GM21367 (cell line): ENCODE measurements around the gene TMEM74B.

Source experiments
- ATAC-seq: cut with Tn5 transposase; IDR thresholded peaks from one replicate; pipeline ENCODE4 v1.9.1; 2021; ENCODE audit not compliant: unreplicated experiment

TMEM74B gene

GRCh38 chr20:1205802-1206201 lies 21.0 kb upstream of the TMEM74B start:
- no peak for ATAC-seq

- ATAC-seq, result no peak
Measured at GRCh38 chr20:1204576-1204975, 19.8 kb upstream of the TMEM74B start.

DNA sequence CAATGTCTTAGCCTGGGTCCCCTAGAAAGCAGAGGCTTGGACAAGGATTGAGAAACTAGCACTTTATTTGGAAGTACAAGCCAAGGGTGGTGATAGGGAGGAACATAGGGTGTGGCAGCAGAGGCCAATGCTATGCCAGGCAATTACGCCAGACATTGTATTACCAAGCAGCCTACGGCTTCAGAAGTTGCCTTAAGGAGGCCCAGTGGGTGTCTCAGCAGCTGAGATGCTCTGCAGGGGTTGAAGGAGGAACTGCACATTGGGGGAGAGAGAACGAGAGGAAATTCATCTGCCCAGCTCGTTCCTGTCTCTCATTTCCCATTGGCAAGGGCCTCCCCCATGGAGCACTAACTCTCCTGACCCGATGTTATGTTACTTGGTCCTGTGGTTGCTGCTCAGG lies 19.3 kb upstream of the TMEM74B start:
- ATAC-seq, result no peak

DNA sequence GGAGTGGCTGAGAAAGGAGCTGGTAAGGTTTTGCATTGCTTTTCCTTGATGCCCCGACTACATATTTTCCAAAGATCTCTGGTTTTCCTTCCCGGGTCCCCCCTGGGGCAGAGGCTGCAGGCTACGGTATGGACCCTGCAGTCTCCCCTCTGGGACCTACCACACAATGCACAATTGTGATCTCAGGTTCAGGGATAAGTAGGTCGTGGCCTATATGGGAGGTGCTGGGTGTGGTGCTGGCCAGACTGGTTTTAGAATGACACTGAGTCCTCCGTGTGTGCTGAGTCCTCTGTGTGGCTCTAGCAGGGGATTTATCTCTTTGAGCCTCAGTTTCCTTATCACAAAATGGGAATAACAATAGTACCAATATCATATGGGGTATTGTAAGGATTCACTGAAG lies 18.8 kb upstream of the TMEM74B start:
- no peak for ATAC-seq

DNA sequence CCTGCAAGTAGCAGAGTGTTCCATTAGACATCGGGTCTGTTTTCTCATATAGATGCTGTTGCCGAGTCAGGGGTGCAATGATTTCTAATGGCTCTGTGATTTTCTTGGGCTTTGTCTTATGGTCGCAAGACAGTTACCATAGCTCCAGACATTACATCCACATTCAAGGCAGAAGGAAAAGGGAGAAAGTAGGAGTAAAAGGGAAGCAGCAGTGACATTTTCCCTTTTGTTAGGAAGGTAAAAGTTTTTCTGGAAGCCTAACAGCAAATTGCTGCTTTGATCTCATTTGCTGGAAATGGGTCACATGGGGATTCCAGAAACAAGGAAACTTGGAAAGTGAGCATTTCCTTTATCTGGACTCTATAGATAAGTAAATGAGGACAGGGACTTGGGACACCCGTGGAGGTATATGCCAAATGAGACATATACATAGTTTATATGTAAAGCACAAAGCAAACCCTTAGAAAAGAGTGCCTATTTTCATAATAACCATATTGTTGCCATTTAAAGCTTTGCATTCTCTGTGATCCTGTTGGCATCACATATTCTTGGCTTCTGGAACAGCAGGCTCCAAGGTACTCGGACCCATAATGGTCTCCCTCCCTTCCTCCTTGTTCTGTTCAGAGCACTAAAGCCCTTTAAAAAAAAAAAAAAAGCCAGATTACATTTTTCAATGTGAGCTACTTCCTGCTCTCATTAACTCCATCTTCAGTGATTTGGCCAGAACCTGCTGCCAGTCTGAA lies 18.2 kb upstream of the TMEM74B start, which contains the start of gene C20orf202:
Gene C20orf202 (plus strand): TSS at position 693 of the 743 bp plus-strand sequence. CDS start 132 bp downstream, outside the sequence.
- no peak for ATAC-seq

GRCh38 chr20:1199964-1200363 lies 15.2 kb upstream of the TMEM74B start:
- no peak for ATAC-seq

GRCh38 chr20:1199212-1199873 lies 14.6 kb upstream of the TMEM74B start:
- ATAC-seq, result no peak

DNA sequence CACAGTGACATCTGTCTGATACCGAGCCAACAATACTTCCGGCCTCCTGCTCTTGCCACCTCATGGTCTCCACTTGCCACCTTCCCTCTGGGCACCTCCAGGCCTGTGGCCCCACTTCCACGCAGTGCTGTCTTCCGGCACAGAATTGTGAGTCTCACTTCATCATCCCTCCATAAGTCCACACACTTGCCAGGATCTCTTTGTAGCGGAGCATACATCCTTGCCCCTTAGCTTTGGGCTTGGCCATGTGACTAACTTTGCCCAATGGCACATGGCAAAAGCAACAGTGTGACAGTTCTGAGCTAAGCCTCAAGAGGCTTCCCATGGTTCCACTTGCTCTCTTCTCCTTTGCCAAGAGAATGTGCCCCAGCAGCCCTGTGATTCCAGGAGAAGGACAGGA lies 14.0 kb upstream of the TMEM74B start:
- ATAC-seq, result no peak

GRCh38 chr20:1197801-1198200 lies 13.0 kb upstream of the TMEM74B start:
- ATAC-seq, result no peak

DNA sequence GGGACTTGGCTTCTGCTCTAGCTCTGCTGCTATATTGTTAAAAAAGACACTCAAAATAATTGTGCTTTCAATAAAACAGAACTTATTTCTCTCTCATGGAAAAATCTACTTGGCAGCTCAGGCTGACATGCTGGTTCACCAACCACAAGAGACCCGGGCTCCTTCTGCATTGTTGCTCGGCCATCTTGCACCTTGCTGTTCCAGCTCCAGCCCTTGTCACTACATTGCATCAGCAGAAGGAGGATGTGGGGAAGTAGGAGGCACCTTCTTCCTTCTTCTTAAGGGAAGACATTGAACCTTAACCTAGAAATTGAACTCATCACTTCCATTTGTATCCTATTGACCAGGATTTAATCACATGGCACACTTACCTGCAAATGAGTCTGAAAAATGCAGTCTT lies 11.9 kb upstream of the TMEM74B start:
- ATAC-seq, result no peak

GRCh38 chr20:1195226-1195625 lies 10.4 kb upstream of the TMEM74B start:
- ATAC-seq, result no peak

DNA sequence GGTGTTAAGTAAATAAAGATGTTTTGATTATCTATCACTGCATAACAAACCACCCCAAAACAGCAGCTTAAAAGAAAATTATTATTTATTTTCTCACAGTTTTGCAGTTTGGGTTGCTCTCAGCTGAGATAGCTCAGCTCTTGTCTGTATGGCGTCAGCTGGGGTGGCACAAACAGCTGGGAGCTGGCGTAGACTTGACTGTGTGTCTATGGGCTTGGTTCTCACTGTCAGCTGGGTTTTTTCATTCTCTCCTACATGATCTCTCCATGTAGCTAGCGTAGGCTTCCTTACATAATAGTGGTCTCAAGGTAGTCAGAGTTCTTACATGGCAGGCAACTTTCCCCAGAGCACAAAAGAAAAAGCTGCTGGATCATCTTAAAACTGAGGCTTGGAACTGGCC lies 6.5 kb upstream of the TMEM74B start:
- ATAC-seq, result no peak

DNA sequence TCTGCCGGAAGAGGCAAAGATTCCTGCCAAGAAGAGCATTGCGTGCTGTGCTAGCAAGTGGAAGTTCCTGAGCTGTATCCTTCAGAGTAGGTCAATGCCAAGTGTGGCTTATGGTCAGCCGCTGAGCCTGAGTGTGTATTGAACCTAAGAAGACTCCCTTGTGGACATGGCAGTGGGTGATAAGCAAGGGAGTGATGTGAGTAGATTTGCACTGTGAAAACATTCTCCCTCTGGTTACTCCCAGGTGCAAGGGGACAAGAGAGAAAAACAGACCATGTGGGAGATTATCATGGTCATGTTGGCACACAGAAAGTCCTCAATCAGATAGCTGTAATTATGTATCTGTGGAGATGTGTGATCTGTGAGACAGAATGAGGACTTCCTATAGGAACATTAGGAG lies 6.1 kb upstream of the TMEM74B start:
- ATAC-seq, result no peak

DNA sequence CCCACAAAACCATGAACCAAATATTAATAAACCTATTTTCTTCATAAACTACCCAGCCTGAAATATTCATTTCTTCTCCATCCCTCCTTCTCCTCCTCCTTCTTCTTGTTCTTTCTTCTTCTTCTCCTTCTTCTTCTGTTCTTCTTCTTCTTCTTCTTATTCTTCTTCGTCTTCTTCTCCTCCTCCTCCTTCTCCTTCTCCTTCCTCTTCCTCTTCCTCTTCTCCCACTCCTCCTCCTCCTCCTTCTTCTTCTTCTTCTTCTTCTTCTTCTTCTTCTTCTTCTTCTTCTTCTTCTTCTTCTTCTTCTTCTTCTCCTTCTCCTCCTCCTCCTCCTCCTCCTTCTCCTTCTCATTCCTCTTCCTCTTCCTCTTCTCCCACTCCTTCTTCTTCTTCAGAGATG lies 5.0 kb upstream of the TMEM74B start:
- no peak for ATAC-seq

GRCh38 chr20:1188347-1188746 lies 3.6 kb upstream of the TMEM74B start:
- no peak for ATAC-seq

DNA sequence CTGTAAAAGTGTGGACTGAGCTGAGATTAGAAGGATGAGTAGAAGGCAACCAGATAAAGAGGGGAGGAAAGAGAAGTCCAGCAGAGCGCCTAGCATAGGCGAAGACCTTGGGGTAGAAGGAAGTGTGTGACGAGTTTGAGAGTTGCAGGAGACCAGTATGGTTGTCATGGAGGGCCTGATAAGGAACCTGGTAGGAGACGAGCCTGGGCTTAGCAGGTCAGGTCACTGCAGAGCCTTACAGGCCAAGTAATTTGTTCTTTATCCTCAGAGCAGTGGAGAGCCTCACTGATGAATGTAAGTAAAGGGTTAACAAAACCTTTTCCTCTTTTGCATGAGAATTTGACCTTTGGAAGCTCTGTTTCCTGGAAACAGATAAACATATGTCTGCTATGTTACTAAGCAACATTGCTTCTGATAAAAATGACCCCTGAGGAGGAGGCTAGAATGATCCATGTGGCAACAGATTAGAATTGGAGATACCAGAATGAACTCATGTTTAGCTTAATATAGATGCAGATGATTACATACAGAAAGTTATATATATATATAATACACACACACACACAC lies 2.9 kb upstream of the TMEM74B start:
- ATAC-seq, result no peak

DNA sequence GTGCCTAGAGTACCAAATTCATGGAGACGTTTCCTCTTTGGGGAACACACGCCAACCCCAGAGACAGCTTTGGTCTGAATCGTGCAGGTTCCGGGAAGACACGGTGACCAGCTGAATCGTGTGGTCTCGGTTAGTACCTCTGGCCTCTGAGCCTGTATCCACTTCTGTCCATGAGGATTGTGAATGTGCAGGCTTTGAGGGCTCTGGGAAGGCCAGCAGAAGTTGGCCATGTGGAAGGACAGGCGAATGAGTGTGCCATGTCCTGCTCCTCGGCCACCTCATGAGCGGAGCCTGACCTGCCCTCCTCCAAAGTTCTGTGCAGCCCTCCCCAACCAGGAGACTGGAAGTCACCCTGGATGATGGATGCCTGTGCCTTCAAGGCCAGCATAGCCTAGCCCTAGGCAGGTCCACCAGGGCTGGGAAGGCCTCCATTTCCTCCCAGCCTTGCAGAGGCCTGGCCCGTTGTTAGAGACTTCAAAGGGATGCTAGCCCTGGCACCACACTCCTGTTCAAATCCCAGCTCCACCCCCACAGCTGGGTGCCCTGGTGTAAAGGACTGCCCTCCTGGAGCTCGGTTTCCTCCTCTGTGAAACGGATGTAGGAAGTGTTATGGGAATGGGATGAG lies 1.7 kb upstream of the TMEM74B start:
- no peak for ATAC-seq

DNA sequence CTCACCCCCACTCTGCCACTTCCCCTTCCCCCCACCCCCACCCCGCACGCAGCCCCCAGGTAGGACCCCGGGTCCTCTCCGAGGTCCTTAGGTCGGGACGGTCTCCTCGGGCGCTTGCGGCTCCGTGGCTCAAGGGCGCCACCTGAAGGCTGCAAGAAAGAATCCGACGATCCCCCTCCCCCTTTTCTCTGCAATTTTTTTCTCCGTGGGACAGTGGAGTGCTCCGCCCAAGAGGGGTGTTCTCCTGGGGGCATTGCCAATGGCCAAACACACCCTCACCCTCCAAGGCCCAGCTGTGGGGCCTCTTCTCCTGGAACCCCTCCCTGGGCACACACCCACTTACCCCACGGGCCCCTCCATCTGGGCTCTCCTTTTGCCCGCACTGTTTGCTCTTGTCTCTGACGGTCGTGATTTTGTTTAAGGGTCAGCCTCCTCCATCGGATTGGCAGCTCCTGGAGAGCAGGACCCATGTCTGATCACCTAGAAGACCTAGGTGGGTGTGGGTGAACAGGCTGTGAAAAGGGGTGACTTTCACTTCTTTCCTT lies 1.1 kb upstream of the TMEM74B start:
- no peak for ATAC-seq

- no peak for ATAC-seq
Measured at GRCh38 chr20:1185316-1185741, 548 bp upstream of the TMEM74B start.

DNA sequence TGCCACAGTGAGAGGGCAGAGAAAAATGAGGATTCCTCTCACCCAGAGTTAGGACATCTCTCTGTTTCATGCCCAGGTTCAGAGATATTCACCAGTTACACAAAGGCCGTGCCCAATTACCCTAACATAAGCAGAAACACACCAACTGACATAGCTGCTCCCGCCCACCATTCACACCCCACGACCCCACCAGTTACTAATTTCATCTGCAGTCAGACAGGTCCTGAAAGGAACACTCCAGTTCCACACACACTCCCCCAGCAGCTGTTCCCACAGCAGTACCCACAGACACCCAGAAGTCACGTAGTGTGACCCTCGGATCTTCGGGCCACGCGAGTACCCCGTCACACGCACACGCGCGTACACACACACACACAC lies 532 bp downstream of the TMEM74B start:
- ATAC-seq, result no peak

GRCh38 chr20:1183153-1183552 lies 1.6 kb downstream of the TMEM74B start:
- no peak for ATAC-seq

DNA sequence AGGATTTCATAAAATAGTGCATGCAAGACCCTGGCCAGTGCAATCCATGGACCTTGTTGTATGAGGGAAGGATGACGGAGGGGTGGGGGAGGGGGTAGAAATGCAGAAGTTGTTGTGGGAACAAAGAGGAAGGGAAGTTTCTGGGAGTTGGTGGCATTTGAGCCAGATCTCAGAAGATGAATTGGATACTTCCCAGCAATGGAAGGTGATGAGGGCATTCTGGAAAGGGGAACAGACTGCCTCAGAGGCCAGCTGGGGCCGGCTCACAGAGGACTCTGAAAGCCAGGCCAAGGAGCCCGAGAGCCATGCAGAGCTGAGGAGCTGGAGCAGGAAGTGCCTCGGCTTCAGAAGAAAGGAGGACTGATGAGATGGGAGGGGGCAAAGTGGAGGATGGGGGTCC lies 2.7 kb downstream of the TMEM74B start:
- no peak for ATAC-seq
